ENCODE data around the gene FKTN.

Gene FKTN

DNA sequence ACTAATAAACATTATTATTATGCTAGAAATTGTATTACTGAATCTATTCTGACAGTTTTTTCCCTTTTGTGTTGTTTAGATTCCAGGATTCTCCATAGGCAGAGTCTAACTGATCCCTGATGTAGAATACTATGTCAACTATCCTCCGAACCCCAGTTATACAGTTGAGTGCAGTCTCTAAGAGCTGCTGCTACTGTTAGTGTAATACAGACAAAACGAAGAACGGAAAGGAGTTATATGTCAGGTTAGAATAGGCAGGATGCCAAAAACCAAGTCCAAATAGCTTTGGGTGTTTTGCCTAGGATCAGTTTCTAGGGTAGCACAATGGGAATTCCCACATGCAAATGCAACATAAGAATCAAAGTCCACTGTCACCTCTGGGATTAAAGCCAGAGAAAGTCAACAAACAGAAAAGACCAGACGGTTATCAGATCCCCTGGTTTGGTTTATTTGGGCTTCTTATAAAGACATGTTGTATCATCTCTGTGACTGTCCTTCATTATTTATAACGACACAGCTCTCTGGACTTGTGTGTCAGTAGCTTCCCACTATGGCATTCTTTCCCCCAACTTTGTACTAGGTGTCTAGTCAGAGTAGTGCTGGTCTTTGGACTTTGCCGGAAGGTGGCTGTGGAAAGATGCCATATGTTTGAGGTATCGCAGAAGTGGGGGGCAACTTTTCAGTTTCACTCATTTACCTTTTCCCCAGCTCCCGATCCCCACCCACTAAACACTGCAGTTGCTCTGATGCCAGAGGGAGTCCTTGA lies 121.5 kb downstream of the FKTN start:
- TF ChIP-seq, protein P1, sequence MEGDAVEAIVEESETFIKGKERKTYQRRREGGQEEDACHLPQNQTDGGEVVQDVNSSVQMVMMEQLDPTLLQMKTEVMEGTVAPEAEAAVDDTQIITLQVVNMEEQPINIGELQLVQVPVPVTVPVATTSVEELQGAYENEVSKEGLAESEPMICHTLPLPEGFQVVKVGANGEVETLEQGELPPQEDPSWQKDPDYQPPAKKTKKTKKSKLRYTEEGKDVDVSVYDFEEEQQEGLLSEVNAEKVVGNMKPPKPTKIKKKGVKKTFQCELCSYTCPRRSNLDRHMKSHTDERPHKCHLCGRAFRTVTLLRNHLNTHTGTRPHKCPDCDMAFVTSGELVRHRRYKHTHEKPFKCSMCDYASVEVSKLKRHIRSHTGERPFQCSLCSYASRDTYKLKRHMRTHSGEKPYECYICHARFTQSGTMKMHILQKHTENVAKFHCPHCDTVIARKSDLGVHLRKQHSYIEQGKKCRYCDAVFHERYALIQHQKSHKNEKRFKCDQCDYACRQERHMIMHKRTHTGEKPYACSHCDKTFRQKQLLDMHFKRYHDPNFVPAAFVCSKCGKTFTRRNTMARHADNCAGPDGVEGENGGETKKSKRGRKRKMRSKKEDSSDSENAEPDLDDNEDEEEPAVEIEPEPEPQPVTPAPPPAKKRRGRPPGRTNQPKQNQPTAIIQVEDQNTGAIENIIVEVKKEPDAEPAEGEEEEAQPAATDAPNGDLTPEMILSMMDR (IDR thresholded peaks at IDR 0.05): no peak
- H3K4me1 Mint-ChIP-seq: peaks cover 5% of the 10 kb centered on the region
- H3K36me3 Mint-ChIP-seq (ENCODE audit: low read depth): no peaks in the 10 kb centered on the region
- no peak overlapping the region for H3K27ac Mint-ChIP-seq
- peaks cover 4% of the 10 kb centered on the region for H3K27me3 Mint-ChIP-seq (ENCODE audit: low read depth, poor library complexity)
- no peaks in the 10 kb centered on the region for H3K9me3 Mint-ChIP-seq
- H3K4me3 Mint-ChIP-seq: no peak overlapping the region
- DNase-seq: no peak

- H3K4me3 Mint-ChIP-seq: no peak overlapping the region
- no peaks in the 10 kb centered on the region for H3K9me3 Mint-ChIP-seq
- H3K4me1 Mint-ChIP-seq: peaks cover 11% of the 10 kb centered on the region
- DNase-seq: no peak
- H3K27ac Mint-ChIP-seq: no peak overlapping the region
- TF ChIP-seq, protein P1 (IDR thresholded peaks at IDR 0.05): no peak
- peaks cover 4% of the 10 kb centered on the region for H3K27me3 Mint-ChIP-seq (ENCODE audit: low read depth, poor library complexity)
- H3K36me3 Mint-ChIP-seq (ENCODE audit: low read depth): no peaks in the 10 kb centered on the region
Measured at GRCh38 chr9:105681313-105681712, 123.4 kb downstream of the FKTN start.

GRCh38 chr9:105681724-105682123 lies 123.8 kb downstream of the FKTN start:
- Mint-ChIP-seq H3K9me3 (no peaks in the 10 kb centered on the region), H3K36me3 (ENCODE audit: low read depth) (no peaks in the 10 kb centered on the region), H3K27ac (no peak overlapping the region), H3K27me3 (ENCODE audit: low read depth, poor library complexity) (peaks cover 6% of the 10 kb centered on the region), H3K4me1 (peaks cover 11% of the 10 kb centered on the region), H3K4me3 (no peak overlapping the region)
- TF ChIP-seq, protein P1 (IDR thresholded peaks at IDR 0.05): no peak
- DNase-seq: no peak

GRCh38 chr9:105683688-105684275 lies 125.9 kb downstream of the FKTN start:
- no peaks in the 10 kb centered on the region for H3K36me3 Mint-ChIP-seq (ENCODE audit: low read depth)
- H3K9me3 Mint-ChIP-seq: no peaks in the 10 kb centered on the region
- H3K4me3 Mint-ChIP-seq: no peak overlapping the region
- DNase-seq: no peak
- H3K27ac Mint-ChIP-seq: no peak overlapping the region
- peaks cover 6% of the 10 kb centered on the region for H3K4me1 Mint-ChIP-seq
- H3K27me3 Mint-ChIP-seq (ENCODE audit: low read depth, poor library complexity): peaks cover 20% of the 10 kb centered on the region
- TF ChIP-seq, protein P1 (IDR thresholded peaks at IDR 0.05): no peak

- Mint-ChIP-seq H3K4me1 (peaks cover 6% of the 10 kb centered on the region), H3K4me3 (no peak overlapping the region), H3K36me3 (ENCODE audit: low read depth) (no peaks in the 10 kb centered on the region), H3K9me3 (no peaks in the 10 kb centered on the region), H3K27ac (no peak overlapping the region), H3K27me3 (ENCODE audit: low read depth, poor library complexity) (peaks cover 40% of the 10 kb centered on the region)
- no peak for DNase-seq
- TF ChIP-seq, protein P1 (IDR thresholded peaks at IDR 0.05): no peak
Measured at GRCh38 chr9:105686936-105687335, 129.0 kb downstream of the FKTN start.

All from nephron progenitor cell (in vitro differentiated cells).